ENCODE data around the gene SULT1C3.
"Not testable (repeated sequence)": the region's sequence is repeated elsewhere in the genome, so short reads cannot be mapped to it uniquely, and the experiment has no call there.

SULT1C3 gene

DNA sequence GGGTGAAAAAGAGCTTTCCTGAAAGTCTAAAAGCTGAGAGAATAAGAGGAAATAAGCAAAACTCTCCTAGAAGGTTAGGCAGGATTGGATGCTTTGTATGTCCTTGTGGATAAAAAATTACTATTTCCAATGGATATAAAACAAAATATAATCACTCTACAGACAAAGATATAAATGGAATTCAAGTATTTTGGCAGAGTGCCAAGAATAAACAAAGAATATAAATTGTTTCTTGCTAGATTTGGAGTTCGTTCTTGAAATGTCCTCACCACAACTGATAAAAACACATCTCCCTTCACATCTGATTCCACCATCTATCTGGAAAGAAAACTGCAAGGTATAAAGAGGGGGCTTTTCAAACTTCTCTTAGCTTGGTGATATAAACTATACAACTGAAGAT is 13.3 kb downstream of the SULT1C3 start:
- ATAC-seq = no peak

DNA sequence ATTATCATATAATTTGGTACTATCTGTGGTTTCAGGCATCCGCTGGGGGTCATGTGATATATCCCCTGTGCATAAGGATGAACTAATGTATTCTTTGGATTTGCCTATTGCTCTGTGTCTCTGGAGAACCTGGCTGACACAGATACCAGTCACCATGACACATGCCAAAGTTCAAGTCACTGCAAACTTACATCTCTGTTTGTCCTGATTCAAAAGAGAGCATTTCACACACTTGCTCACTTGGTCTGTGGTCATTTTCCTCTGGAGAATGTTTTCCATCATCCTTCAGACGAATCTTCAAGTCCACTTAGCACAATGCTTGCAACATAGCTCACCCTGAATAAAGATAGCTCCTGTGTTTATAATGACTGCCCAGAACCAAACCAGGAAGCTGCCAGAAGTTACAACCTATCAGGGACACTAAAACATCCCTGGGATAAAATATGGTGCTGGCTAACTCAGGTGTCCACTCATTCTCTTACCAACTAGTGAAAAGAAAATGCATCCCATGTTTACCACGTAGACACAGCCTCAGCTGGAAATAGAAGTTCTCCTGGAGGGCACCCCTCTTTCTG is 18.1 kb downstream of the SULT1C3 start:
- ATAC-seq = no peak

DNA sequence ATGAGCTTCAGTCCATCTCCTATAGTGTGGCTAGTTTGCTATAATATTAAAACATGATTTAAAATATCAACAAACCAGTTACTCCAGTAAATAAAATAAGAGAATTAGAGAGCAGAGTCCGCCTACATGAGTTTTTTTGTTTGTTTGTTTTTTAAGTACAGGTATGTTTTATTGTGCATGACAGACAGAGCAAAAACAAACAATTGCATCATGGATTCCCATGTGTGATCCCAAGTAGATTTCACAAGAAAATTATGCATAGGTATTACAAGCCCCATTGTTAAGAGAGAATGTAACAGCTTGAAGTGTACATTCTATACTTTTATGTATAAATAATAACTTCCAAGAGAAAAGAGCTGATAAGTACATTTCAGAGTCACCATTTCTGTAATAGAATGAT is 21.0 kb downstream of the SULT1C3 start:
- no peak for ATAC-seq

DNA sequence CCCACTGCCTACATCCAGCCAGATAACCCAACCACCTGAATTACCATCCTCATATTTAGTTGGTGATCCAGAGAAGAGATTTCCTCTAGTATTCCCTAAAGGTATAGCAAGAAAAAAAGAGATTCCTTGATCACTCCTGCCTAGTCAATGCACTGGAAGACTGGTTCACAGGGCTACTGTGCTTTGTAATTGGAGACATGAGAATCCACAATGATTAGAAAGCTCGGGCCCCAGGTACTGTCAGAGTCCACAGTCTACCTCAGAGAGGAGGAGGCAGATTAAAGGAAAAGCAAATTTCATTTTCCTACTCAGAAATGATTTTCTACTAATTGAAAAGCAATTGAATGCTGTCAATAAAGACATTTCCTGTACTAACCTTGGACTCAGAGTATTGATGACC is 22.3 kb downstream of the SULT1C3 start:
- no peak for ATAC-seq

DNA sequence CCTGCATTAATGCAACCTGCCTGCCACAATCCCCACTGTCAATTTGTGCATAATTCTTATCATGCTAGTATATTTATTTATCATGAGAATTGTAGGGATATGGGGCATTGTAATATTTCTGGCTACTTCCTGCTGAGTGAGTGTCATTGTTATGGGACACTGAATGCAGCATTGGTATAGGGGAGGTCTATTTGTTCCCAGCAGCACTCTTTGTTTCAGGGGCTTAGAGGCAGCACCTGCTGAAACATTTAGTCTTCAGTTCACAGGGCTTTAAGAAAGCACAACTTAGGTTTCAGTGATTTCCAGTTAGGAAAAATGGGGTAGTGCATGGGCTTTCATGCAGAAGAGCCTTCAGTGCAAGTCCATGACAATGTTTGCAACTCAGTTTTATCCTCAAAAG is 23.6 kb downstream of the SULT1C3 start:
- no peak for ATAC-seq

DNA sequence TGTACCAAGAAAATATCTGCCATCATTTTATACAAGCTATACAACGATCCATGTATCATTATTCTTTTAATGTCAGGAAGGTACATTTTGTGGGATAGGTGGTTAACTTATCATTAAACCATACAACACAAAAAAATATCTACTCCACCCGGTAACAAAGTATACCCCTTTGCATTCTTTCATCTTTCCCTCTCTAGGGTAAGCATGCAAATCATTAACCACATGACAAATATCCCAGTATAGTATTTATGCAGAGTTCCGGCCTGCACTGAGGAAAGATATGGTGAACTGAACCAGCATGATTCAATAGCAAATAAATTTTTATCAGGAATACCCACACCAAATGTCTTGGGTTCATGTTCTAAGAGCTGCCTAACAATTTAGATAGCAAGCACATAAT is 26.4 kb downstream of the SULT1C3 start:
- ATAC-seq = no peak

DNA sequence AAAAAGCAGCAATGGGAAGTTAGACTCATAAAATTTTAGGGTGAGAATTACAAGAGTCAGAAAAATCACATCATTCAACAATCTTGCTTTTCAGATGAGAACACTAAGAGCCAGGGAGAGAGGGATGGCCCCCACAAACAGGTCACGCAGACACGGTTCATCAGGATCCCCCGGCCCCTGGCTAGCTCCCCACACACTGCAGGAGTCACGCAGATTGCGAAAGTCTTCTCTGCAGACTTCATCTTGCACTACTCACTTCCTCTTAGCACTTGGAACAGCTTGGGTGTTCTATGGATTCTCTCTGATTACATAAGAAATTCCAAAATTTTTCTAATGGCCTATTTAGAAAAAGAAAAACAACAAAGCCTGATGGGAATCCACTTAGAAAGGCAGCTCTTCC is 27.3 kb downstream of the SULT1C3 start:
- no peak for ATAC-seq

DNA sequence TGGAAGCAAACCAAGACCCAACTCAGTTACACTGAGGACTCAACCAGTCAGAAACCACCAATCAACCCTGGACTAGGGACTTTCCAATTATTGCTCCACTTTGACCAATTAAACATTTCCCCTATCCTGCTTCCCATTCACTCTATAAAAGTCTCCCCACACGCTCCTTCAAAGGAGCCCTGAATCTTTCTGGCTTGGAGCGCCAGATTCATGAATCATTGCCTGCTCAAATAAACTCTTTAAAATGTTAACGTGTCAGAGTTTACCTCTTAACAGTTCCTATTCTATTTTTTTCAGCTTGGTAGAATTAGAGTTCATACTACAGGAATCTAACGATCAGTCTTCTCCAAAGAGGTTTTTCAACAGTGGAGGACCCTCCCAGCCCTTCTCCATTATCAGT is 28.2 kb downstream of the SULT1C3 start:
- no peak for ATAC-seq

DNA sequence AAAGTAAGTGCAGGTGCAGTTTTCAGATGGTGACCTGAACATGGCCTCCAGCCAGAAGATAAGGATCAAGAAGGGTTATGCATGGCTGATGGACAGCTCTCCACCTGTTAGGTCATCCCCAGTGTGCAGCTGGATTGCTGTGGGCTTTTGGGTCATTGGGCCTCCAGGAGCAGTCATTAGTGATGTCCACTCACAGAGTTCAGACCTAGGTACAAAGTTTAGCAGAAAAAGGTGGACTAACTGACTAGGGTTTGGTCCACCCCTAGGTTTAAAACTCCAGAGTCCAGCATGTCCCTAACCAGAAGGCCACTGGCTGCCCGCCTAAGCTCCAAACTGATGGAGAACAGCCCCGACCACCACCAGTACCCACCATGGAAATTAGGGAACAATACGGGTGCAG is 30.6 kb downstream of the SULT1C3 start:
- ATAC-seq = no peak

DNA sequence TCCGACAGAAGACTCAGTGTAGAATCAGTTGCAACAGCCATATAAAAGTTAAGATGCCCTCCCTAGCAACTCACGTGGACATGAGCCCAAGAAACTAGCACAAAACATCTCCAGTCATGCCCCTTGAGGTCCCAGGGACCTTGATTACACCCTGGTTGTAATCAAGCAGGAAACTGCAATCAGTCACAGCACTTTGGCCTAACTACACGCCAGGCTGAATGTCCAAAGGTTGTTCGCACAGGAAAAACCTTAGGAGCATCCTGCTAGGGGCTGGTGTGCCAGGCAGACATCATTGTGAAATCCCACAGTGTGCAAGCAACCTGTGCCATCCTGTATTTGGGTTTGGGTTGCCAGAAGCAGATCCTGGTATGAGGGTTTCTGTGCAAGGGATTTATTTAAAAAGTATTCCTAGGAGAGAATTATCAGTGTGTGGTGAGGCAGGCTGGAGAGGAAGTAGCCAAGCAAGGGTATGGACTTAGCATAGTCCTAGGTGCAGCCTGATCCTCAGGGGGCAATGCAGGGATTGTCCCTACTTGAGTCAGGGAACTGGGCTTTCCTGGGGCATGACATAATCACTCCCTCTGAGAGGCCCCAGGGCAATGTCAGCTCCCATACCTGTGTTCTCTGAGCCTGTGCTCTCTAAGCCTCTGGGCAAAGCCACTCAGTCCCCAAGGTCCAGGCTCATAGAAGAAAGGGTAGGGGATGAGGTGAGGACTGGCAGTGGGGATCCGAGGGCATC is 31.2 kb downstream of the SULT1C3 start:
- ATAC-seq = no peak

DNA sequence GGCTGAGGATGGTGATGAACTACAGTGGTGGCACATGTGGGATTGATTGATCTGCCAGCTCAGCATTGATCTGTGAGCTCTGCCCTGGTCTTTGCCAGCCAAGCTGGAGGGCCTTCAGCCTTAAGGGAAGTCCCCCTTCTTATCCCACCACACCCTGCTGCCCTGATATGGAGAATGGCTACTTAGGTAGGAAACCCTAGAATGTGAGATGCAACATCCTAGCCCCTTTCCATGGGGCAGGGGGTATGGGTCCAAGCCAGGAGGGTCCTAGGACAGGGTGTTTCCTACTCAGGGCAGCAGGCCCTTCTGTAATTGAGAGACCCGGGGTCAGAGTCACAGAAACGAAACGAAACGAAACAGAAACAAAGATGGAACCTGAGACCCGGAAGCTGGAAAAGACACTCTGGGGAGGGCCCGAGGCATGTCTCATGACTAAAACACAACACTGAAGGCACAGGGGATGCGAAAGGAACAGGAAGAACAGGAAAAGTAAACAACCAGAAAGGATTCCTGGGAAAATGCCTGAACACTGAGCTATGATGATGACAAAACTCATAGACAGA is 32.0 kb downstream of the SULT1C3 start:
- no peak for ATAC-seq

DNA sequence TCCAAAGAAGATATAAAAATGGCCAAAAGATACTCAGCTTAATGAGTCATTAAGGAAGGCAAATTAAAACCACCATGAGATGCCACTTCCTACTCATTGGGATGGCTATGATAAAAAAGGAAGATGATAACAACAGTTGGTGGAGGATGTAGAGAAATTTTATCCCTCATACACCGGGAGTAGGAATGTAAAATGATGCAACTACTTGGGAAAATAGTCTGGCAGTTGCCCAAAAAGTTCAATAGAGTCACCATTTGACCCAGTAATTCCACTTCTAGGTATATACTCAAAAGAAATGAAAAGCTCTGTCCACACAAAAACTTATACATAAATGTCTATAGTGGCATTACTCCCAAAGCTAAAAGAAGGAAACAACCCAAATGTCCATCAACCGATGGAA is 38.9 kb downstream of the SULT1C3 start:
- no peak for ATAC-seq

DNA sequence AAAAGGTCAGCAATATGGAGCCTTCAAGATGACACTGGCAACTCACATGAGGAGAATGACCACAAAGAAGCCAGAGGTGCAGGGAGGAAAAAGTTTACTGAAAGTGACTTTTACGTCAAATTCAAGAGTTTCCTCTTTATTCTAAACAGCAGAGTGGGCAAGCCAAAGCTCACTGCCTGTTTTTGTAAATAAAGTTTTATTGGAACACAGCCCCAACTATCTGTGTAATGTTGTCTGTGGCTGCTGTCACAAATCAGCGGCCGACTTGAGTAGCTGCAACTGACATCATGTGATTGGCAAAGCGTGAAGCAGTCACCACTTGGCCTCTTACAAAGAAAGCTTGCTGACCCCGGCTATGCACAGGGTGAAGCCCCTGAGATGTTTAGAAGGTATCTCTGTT is 39.7 kb downstream of the SULT1C3 start:
- no peak for ATAC-seq

DNA sequence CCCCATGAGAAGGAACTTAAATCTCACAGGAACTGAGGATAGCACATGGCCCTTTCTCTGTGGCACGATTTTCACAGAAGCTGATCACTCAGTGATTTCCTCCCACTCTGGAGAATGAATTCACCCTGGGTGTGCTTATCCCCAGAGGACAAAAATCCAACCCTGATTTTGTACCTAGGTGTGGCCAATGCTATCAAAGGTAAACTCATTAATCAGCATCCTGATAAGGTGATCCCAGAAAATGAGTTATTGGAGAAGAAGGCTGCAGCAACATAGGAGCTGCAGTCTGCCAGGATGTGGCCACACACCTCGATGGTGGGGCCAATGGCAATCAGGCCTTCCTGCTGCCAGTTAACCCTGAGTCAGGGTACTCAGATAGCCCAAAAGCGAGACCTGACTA is 40.7 kb downstream of the SULT1C3 start:
- no peak for ATAC-seq

DNA sequence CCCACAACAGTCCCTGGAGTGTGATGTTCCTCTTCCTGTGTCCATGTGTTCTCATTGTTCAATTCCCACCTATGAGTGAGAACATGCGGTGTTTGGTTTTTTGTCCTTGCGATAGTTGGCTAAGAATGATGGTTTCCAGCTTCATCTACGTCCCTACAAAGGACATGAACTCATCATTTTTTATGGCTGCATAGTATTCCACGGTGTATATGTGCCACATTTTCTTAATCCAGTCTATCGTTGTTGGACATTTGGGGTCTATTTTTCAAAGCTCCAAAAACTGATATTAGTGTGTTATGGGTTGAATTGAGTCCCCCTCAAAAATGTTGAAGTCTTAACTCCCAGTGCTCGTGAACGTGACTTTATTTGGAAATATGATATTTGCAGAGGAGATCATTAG is 44.8 kb downstream of the SULT1C3 start:
- ATAC-seq = not testable (repeated sequence)

DNA sequence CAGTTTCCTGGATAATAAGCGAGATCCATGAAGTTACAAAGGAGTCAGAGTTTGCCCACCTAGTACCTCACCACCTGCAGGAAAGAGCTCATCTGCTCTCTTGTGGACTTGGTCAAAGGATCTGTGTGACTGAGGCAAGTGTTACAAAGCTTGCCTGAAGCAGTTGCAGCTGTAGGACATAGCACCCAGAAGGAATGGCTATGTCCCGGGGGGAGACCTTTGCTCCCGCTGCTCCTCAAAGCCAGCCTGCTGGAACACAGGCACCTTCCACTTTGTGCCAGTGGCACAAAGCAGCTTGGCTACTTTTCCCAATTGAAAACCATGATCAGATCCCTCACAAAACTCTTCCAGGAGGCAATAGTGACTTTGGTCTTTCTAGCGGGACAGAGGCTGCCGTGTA is 45.8 kb downstream of the SULT1C3 start:
- no peak for ATAC-seq

DNA sequence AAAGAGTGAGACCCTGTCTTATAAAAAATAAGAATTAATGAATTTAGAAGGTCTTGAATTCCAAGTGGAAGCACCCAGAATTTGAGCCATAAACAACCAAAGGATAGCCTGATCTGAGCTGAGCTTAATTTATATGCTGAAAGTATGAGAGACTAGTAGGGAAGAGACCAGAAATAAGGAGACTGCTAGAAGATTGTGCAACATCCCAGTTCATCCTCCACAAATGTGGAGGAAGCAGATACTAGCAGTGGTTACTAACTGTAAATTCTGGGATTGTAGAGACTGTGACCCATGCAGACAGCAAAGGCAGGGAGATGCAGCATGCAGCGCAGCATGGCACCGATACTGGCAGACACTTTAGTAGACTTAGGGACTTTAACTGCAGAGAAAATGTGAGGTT is 47.4 kb downstream of the SULT1C3 start:
- no peak for ATAC-seq

DNA sequence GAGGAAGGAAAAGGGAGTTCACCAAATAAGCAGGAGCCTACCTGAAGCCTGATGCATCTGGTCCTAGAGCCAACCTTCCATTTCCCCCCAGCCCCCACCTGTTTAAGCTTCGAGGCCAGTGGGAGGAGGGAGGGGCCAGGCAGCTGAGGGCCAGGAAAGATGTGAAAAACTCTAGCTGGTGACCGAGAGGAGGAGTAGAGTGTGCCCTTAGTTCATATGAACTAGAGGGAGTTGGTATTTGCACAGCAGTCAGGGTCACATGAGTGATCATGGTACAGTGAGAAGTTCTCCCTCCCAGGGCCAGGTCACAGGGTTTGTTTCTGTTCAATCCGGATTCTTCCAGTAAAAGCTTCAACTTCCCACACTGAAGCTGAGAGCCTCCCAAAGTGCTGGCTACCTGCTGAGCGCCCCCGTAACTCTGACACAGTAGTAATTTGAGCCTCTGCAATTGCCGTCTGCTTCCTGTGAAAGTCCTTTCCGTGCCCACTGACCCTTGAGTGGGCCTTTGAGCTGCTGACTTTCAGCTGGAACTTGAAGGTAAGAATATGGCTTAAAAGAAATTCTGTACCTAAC is 48.9 kb downstream of the SULT1C3 start, which contains the start of gene SULT1C2:
Gene SULT1C2 (plus strand): TSS at position 362 of the 573 bp plus-strand sequence. CDS start 4,773 bp downstream, outside the sequence.
- ATAC-seq = no peak

DNA sequence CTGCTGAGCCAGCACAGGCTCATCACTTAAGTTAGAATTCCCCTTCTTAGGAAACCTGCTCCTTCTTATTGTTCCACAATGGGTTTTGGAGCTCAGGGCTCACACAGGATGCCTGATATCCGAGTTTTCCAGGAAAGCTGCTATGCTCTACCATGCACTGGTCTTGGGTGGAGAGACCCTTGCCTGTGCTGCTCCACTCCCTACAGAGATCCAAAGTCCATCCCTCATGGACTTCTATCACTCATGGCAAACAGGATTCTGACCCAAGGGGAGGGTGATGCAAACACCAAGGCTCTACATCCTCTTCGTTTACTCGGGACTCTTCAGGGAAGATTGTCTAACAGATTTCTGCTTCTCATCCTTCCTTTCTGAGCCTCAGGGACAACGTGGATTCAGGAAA is 54.1 kb downstream of the SULT1C3 start:
- no peak for ATAC-seq

DNA sequence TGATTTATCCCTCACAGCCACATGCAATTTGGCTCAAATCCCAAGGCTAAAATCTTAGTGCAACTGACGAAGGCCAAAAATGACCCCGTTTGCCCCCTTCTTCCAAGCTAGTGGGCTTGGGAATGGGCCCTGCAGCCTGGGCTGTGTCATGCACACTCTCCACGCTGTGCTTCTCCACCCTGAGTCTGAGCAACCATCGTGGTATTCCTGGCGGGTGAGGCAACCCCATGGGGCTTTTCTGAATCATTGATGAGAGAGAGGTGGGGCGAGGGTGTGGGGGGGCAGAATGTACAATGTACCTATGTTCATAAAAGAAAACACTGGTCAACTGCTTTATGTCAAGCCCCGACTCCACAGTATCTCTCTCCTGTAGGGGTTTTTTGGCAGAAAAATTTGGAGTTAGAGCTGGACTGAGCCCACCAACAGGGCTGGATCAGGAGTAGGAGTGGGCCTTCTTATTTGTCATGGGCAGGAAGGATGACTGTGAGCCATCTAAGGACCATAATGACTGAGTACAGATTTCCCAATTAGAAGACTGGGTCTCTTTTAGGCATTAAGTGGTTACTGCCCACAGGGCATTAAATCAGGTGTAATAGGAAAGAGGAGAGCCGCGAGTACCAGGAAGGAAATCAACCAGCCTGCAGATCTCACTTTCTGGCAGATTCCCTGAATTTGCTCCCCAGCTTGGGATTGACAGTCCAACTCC is 57.8 kb downstream of the SULT1C3 start:
- no peak for ATAC-seq

DNA sequence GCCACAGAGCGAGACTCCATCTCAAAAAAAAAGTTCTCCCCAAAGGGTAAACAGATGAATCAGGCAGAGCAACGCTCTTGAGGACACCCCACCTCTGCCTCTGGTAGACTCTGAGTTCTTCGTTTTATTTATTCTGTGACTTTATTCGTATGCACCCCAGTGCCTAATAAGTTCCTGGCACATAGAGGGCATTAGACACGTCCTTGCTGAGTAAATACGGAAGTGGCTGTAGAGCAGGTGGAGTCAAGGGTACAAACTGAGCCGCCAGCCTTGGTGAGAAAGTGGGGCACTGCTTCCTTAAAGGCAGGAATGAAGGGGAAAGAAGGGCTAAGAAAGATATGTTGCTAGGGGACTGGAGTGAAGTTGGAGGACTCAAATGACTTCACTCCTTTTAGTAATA is 61.8 kb downstream of the SULT1C3 start:
- no peak for ATAC-seq

DNA sequence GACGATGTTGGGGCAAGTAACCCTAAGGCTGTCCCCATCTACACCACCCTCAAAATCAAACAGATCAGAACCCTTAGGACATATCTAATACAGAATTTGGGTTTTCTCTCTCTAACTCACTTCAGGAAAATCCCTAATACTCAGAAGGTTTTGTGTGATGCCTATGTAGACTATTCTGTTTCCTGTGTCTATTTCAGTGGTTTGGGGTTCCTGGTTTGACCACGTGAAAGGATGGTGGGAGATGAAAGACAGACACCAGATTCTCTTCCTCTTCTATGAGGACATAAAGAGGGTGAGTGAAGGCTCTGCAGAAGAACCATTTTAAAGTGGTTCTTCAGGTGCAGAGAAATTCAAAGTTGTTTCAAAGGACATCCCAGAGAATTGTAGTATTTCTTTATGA is 65.2 kb downstream of the SULT1C3 start:
- ATAC-seq = no peak

DNA sequence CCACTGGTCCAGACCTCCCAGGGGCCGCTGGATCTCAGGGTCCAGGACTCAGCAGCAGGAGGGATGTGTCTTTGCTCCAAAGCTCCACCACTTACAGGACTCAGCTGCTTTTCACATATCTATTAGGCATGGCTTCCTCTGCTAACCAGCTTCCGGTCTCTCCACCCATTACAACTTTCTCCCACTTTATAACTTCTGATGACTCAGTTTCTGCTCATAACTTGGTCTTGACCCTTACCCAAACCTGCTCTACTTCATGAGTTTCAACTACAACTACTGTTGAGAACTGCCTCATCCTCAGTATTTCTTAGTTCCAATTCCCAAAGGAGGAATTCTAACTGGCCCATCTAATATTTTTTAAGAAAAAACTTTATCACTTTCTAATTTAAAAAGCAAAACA is 66.1 kb downstream of the SULT1C3 start:
- ATAC-seq = no peak

DNA sequence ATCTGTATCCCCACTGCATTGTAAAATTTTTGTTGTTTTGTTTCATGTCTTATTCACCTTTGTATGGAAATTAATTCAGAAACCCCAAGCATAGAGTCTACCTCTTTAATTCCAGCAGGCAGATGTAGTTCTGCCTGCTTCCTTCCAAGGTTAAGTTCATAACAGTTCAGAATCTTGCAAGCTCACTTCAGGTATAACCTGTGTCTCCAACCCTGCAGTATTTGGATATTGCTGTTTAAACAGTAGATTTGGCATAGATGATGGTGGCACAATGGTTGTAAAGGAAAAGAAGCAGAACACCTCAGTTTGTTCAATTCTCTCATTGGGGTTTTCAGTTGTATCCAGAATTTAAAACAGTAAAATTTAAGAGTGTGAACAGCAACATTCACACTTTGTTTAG is 70.1 kb downstream of the SULT1C3 start:
- no peak for ATAC-seq
